Mesenteric fat pad (tissue), 1 donor: Measurements from ENCODE around the gene MBD3L5. TPM values are rescaled to one million over a fixed set of nuclear protein-coding genes. Genes with fewer than 3 reads are reported as not detected.
"Not testable (repeated sequence)": the region's sequence is repeated elsewhere in the genome, so short reads cannot be mapped to it uniquely, and the experiment has no call there.

Experiments
- DNase-seq: peaks from one replicate; pipeline ENCODE4 v3.0.0-alpha.2; 2020; ENCODE audit warnings: low spot score
- total RNA-seq: library from RNA; stranded (reverse); fragmentation: NEBNext Ultra II Directional; extraction: Animal tissue kit (Norgen Biotek cat#: 25700); gene quantifications from one replicate; pipeline ENCODE4 v1.2.1, GENCODE V29; 2021
- donor health status: DM: yes; HTN: yes; CAD: no.

MBD3L5 gene
- total RNA-seq, 1 donor from 2014 or later: not detected

- not testable (repeated sequence) for DNase-seq
Observed at GRCh38 chr19:7051421-7051820, 21.0 kb downstream of the MBD3L5 start.

GRCh38 chr19:7052896-7053295, 22.5 kb downstream of the MBD3L5 start:
- DNase-seq: not testable (repeated sequence)

GRCh38 chr19:7054635-7055368, 24.4 kb downstream of the MBD3L5 start:
- not testable (repeated sequence) for DNase-seq

- not testable (repeated sequence) for DNase-seq
Observed at GRCh38 chr19:7055679-7056078, 25.3 kb downstream of the MBD3L5 start.

GRCh38 chr19:7056371-7056770, 26.0 kb downstream of the MBD3L5 start:
- peak; percentile 81 for DNase-seq

GRCh38 chr19:7058576-7058975, 28.2 kb downstream of the MBD3L5 start, which contains the start of gene MBD3L3:
TSS of gene MBD3L3 (minus strand) at chr19:7058676. CDS start at chr19:7058605, 71 bp downstream.
- not testable (repeated sequence) for DNase-seq

- DNase-seq: not testable (repeated sequence)
Observed at GRCh38 chr19:7059977-7060376, 29.6 kb downstream of the MBD3L5 start.

GRCh38 chr19:7063339-7063738, 33.0 kb downstream of the MBD3L5 start:
- DNase-seq: no peak

GRCh38 chr19:7063764-7064418, 33.5 kb downstream of the MBD3L5 start:
- DNase-seq: no peak

GRCh38 chr19:7067122-7067521, 36.7 kb downstream of the MBD3L5 start:
- DNase-seq: not testable (repeated sequence)

GRCh38 chr19:7067716-7068115, 37.3 kb downstream of the MBD3L5 start:
- no peak for DNase-seq

- no peak for DNase-seq
Observed at GRCh38 chr19:7068599-7068998, 38.2 kb downstream of the MBD3L5 start.

- DNase-seq: peak; percentile 99
Observed at GRCh38 chr19:7069042-7069903, 38.9 kb downstream of the MBD3L5 start, which contains the start of gene ZNF557. TSS of gene ZNF557 (plus strand) at chr19:7069703. CDS start at chr19:7075075, 5,372 bp downstream.

GRCh38 chr19:7069904-7070226, 39.5 kb downstream of the MBD3L5 start:
- no peak for DNase-seq

GRCh38 chr19:7072541-7072940, 42.2 kb downstream of the MBD3L5 start:
- no peak for DNase-seq

GRCh38 chr19:7074705-7075282, 44.4 kb downstream of the MBD3L5 start:
- no peak for DNase-seq

- no peak for DNase-seq
Observed at GRCh38 chr19:7076151-7076550, 45.8 kb downstream of the MBD3L5 start.

- no peak for DNase-seq
Observed at GRCh38 chr19:7078008-7078407, 47.6 kb downstream of the MBD3L5 start.
